ENCODE measurements around the gene ANKRD37. TPM values are rescaled to one million over a fixed set of nuclear protein-coding genes. Genes with fewer than 3 reads are reported as not detected.

Gene ANKRD37
- total RNA-seq, 1 donor, result 5.0 TPM

- H3K4me3 ChIP-seq (ENCODE audit: low read depth, low read length), result no peak overlapping the region
- no peak for DNase-seq (ENCODE audit: low read depth)
- TF ChIP-seq, protein P1, sequence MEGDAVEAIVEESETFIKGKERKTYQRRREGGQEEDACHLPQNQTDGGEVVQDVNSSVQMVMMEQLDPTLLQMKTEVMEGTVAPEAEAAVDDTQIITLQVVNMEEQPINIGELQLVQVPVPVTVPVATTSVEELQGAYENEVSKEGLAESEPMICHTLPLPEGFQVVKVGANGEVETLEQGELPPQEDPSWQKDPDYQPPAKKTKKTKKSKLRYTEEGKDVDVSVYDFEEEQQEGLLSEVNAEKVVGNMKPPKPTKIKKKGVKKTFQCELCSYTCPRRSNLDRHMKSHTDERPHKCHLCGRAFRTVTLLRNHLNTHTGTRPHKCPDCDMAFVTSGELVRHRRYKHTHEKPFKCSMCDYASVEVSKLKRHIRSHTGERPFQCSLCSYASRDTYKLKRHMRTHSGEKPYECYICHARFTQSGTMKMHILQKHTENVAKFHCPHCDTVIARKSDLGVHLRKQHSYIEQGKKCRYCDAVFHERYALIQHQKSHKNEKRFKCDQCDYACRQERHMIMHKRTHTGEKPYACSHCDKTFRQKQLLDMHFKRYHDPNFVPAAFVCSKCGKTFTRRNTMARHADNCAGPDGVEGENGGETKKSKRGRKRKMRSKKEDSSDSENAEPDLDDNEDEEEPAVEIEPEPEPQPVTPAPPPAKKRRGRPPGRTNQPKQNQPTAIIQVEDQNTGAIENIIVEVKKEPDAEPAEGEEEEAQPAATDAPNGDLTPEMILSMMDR (IDR thresholded peaks at IDR 0.05; ENCODE audit: insufficient read depth, low read length), result no peak
These were observed 11.8 kb downstream of the ANKRD37 start for GRCh38 chr4:185408432-185408831.

GRCh38 chr4:185411849-185412248 is 15.2 kb downstream of the ANKRD37 start:
- H3K4me3 ChIP-seq (ENCODE audit: low read depth, low read length), result no peak overlapping the region
- TF ChIP-seq, protein P1 (IDR thresholded peaks at IDR 0.05; ENCODE audit: insufficient read depth, low read length), result no peak
- DNase-seq (ENCODE audit: low read depth), result no peak

DNA sequence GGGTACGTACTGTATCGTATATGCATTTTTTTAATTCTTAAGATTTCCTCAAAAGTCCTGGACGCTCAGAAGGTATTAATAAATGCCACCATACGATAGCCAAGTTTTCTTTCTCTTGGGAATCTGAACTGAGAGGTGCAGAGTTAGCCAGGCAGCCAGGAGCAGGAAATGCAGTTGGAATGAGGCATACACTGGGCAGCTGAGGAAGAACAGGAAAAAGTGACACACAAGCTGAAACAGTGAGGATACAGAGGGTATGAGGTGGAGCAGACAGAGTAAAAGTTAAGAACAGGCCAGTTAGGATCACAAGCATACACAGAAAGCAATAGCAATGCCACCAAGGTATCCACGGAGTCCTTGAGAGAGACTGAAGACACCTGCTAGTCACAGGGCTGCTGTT is 15.8 kb downstream of the ANKRD37 start:
- no peak for DNase-seq (ENCODE audit: low read depth)
- TF ChIP-seq, protein P1 (IDR thresholded peaks at IDR 0.05; ENCODE audit: insufficient read depth, low read length), result no peak

DNA sequence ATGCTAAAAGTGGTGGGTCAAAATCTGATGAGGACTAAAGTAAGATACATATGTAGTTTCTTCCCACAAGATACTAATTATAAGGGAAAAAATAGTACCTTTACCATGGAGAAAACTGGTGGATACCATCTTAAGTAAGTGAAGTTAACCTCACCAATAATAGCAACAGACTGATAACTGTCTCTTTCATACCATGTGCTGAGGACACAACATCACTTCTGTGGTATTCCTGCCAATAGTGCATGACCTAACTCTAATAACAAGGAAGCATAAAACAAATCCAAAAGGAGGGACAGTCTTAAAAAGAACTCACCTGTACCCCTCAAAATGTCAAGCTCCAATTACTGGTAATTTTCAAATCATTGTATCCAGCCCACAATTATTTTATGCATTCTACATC is 20.3 kb downstream of the ANKRD37 start:
- no peak for DNase-seq (ENCODE audit: low read depth)
- no peak overlapping the region for H3K4me3 ChIP-seq (ENCODE audit: low read depth, low read length)
- TF ChIP-seq, protein P1 (IDR thresholded peaks at IDR 0.05; ENCODE audit: insufficient read depth, low read length), result no peak

More for the DNA sequence above, 15.8 kb downstream of the ANKRD37 start:
- no peak overlapping the region for H3K4me3 ChIP-seq (ENCODE audit: low read depth, low read length)

DNA sequence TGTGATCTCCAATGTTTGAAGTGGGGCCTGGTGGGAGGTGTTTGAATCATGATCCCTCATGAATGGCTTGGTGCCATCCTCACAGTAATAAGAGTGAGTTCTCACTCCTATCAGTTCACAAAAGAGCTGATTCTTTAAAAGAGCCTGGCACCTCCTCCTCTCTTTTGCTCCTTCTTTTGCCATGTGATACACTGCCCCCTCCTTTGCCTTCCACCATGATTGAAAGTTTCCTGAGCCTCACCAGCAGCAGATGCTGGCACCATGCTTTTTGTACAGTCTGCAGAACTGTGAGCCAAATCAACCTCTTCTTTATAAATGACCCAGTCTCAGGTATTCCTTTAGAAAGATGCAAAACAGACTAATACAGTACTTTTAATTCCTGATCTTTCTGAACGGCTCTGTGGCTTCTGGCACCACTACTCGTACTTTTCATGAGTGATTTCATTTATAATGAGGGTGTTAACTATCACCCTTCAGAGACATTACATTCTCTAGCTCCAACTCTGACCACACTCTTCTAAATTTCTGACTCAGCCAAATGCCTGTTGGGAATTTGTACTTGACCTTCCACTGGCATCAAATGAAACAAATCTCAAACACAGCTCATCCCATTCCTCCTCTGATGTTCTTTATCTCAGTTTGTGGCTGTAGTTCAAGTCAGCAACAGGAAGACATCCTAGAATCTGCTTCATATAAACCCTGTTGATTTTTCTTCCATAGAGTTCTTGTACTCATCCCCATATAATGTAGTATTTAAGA is 24.9 kb downstream of the ANKRD37 start:
- DNase-seq (ENCODE audit: low read depth), result peak; percentile 73
- no peak overlapping the region for H3K4me3 ChIP-seq (ENCODE audit: low read depth, low read length)
- TF ChIP-seq, protein P1 (IDR thresholded peaks at IDR 0.05; ENCODE audit: insufficient read depth, low read length), result no peak

DNA sequence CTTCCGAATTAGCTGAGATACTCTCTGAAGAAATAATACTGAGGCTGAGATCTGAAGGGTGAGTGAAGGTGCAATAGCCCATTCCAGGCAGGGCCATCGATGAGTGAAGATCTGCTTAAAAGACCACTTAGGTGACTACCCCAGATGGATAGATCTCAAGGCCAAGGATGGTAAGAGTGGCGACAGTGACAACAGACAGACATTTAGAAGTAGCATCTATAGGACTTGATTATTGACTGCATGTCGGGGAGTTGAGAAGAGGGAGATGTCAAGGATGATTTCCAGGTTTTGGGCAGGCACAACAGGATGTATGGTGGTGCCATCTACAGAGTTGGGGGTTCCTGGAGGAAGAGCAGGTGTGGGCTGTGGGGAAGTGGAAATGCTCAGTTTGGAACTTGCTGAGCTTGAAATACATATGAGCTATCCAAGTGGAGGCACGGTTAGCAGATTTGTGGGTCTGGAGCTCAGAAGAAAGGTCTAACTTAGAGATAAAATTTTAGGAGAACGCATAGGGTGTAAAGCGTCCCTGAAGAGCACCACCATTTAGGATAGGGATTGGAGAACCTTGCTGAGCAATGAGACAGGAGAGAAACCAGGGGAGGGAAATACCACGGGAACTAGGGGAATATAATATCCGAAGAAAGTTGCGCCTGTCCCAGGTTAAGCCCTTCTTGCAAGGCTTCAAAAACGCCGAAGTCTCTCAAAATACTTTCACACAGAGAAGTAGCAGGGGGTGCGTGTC is 28.4 kb downstream of the ANKRD37 start:
- TF ChIP-seq, protein P1 (IDR thresholded peaks at IDR 0.05; ENCODE audit: insufficient read depth, low read length), result no peak
- DNase-seq (ENCODE audit: low read depth), result peak; percentile 62
- H3K4me3 ChIP-seq (ENCODE audit: low read depth, low read length), result peak overlapping the region; percentile 92
